ENCODE results near the gene DHX32.

DHX32 gene

DNA sequence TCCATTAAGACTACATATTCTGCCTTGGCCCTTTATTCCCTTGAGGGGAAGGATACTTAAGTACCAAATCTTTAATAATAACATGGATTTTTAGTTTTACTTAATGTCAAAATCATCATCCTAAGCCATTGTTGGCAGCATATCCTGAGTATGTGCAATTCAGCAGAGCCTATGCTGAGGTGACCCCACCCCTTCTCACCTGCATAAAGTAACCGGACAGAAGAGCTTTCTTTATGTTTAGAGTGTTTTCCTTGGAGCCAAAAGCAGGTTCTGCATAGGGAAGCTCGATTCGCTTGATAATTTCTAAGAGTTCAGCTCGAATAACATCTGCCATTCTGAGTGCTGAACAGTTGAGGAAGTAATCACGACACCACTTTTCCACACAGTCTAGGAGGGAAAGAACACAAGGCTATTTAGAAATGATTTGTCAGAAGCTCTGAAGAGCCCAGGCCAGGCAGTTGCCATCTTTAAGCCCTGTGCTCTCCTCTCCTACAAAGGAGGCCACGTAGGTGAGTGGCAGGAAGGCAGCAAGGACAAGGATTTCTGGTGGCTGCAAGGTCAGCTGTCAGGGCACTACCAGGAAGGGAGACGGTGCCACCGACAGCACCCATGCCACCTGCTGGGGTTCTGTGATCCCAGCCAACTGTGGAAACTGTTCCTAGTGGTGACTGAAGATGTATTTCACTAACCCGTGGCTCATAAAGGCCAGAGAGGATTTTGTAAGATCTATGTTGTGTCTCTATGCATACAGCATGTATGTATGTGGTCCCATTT, 42.1 kb downstream of the DHX32 start:
- no peak overlapping the region for H3K4me3 ChIP-seq (ENCODE audit: low read depth, low read length)
- DNase-seq (ENCODE audit: low read depth, low spot score): no peak
- TF ChIP-seq, protein P1, sequence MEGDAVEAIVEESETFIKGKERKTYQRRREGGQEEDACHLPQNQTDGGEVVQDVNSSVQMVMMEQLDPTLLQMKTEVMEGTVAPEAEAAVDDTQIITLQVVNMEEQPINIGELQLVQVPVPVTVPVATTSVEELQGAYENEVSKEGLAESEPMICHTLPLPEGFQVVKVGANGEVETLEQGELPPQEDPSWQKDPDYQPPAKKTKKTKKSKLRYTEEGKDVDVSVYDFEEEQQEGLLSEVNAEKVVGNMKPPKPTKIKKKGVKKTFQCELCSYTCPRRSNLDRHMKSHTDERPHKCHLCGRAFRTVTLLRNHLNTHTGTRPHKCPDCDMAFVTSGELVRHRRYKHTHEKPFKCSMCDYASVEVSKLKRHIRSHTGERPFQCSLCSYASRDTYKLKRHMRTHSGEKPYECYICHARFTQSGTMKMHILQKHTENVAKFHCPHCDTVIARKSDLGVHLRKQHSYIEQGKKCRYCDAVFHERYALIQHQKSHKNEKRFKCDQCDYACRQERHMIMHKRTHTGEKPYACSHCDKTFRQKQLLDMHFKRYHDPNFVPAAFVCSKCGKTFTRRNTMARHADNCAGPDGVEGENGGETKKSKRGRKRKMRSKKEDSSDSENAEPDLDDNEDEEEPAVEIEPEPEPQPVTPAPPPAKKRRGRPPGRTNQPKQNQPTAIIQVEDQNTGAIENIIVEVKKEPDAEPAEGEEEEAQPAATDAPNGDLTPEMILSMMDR (IDR thresholded peaks at IDR 0.05; ENCODE audit: low read depth, low read length): no peak
- in situ Hi-C loops (cut with HindIII; ENCODE audit: low sequenced_read_pairs): no loop called here

DNA sequence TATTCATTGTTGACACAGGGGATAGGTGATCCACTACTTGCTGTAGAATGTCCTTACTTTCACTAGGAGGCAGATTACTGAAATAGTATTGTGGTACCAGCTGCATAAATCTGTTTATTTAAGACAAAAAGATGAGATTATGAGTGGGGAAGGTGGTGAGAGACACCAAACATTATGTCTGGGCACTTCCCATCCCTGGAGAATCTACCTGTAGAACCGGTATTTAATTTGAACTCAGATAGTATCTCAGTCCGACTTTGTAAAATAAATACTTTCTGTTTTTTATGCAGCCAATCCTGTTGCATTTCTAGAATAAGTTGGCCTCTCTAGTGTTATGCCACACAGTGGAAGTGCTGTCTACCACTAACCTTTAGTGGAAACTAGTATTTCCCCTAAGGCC, 44.3 kb downstream of the DHX32 start:
- H3K4me3 ChIP-seq (ENCODE audit: low read depth, low read length): no peak overlapping the region
- in situ Hi-C loops (cut with HindIII; ENCODE audit: low sequenced_read_pairs): no loop called here
- DNase-seq (ENCODE audit: low read depth, low spot score): no peak
- TF ChIP-seq, protein P1 (IDR thresholded peaks at IDR 0.05; ENCODE audit: low read depth, low read length): no peak

DNA sequence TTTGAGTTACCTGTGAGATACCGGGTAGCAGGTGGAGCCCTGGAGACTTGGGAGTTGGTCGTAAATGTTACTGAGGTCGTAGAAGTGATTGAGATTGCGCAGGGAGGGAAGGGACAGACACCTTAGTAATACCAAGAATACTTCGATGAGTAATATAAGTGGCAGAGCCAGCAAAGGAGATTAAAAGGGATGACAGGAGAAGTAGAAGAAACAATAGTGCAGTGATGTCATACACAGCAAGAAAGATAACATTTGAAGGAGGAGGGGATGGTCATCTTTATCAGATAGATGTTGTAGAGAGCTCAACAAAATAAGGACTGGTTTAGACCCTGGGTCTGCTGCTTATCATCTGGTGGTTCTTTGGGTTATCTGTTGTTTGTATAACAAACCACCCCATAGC, 52.8 kb downstream of the DHX32 start:
- TF ChIP-seq, protein P1 (IDR thresholded peaks at IDR 0.05; ENCODE audit: low read depth, low read length): no peak
- in situ Hi-C loops (cut with HindIII; ENCODE audit: low sequenced_read_pairs): no loop called here
- H3K4me3 ChIP-seq (ENCODE audit: low read depth, low read length): no peak overlapping the region
- DNase-seq (ENCODE audit: low read depth, low spot score): no peak

DNA sequence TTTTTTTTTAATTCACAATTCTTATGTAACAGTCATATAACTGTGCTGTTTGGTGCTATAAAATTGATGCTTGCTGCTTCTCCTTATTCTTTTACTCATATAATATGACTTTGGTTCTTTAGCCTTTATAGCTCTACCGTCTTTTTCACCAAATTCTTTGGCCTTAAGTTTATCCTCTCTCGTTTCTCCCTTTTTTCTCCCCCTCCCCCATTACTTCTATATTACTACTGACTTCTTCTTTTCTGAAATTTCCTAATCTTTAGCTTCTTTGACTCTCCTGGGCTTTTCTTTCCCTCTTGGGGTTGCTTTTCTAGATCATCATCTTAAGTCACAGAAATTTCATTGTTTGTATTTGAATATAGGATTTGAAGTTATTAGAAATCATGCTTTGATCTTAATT, 54.0 kb downstream of the DHX32 start:
- in situ Hi-C loops (cut with HindIII; ENCODE audit: low sequenced_read_pairs): no loop called here
- TF ChIP-seq, protein P1 (IDR thresholded peaks at IDR 0.05; ENCODE audit: low read depth, low read length): no peak
- DNase-seq (ENCODE audit: low read depth, low spot score): no peak
- no peak overlapping the region for H3K4me3 ChIP-seq (ENCODE audit: low read depth, low read length)

DNA sequence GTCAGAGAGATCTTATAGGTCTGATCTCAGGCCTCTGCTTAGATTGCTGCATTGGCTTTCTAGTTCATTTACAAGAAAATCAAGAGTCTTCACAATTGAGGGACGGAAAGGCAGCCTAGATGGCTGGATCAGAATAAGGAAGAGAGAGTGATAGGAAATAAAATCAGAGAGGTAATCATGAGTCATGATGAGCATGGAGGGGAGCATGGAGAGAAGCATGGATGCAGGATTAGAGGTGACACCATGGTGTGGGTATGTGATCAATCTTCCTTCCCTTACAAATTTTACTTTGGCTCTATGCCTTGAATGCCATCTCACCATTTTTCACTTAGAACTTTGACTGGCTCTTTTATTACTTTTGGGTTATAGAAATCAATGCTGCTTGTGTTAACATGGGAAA, 56.4 kb downstream of the DHX32 start:
- TF ChIP-seq, protein P1 (IDR thresholded peaks at IDR 0.05; ENCODE audit: low read depth, low read length): no peak
- in situ Hi-C loops (cut with HindIII; ENCODE audit: low sequenced_read_pairs): no loop called here
- no peak for DNase-seq (ENCODE audit: low read depth, low spot score)
- peak overlapping the region; percentile 72 for H3K4me3 ChIP-seq (ENCODE audit: low read depth, low read length)

DNA sequence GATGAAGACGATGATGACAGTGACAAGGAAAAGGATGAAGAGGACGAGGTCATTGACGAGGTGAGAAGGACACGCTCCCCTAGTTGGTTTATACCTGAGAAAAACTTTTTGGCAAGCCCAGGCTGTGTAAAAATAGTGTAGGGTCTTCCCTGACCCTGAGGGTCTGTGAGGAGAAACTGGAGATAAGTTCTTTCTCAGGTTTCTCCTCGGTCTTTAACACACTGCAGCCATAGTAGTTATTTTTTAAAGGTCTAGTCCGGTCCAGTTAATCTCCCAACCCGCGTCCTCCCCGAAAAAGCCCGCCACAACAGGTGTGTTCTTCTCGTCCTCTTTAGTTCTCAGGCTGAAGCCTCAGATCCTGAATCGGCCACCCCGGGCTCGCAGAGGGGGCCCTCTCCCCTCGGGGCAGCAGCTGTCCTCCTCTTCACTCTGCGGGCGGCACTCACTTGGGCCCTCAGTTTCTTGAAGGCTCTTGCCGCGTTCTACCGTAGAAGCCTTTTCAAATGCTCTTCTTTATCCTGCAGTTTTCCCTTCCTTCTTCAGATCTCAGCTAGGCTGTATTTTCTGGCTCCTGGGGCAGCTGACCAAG, 57.3 kb downstream of the DHX32 start:
- TF ChIP-seq, protein P1 (IDR thresholded peaks at IDR 0.05; ENCODE audit: low read depth, low read length): no peak
- in situ Hi-C loops (cut with HindIII; ENCODE audit: low sequenced_read_pairs): no loop called here
- H3K4me3 ChIP-seq (ENCODE audit: low read depth, low read length): peak overlapping the region; percentile 72
- DNase-seq (ENCODE audit: low read depth, low spot score): no peak
